Lower leg skin (tissue), 3 donors: Measurements from ENCODE around the gene CTNNA2.

Experiments used
- CTCF ChIP-seq, 3 donors: fragments of 450-650 bp; IDR thresholded peaks; one replicate each; pipeline ENCODE4 v1.5.1; 2016; ENCODE audit warnings: antibody characterized with exemption in 3 of 3, mild to moderate bottlenecking in 3 of 3, moderate library complexity in 2 of 3
- POLR2A ChIP-seq, 2 donors: fragments of 450-650 bp; IDR thresholded peaks; one replicate each; pipeline ENCODE4 v1.6.1; 2016 to 2017; ENCODE audit warnings: antibody characterized with exemption in 2 of 2, mild to moderate bottlenecking in 1 of 2, moderate library complexity in 1 of 2

- TF ChIP-seq CTCF (IDR thresholded peaks at IDR 0.05) (no peak), POLR2A (IDR thresholded peaks at IDR 0.05) (no peak)
These were observed 454.0 kb downstream of the CTNNA2 start for GRCh38 chr2:79966882-79967281.
